GM19438 (cell line): ENCODE measurements around the gene PLSCR4.
"Not testable (repeated sequence)": the region's sequence is repeated elsewhere in the genome, so short reads cannot be mapped to it uniquely, and the experiment has no call there.

Source experiments
- ATAC-seq: cut with Tn5 transposase; IDR thresholded peaks from one replicate; pipeline ENCODE4 v1.9.1; 2021; ENCODE audit warnings: low read depth; ENCODE audit not compliant: unreplicated experiment

Gene PLSCR4

DNA sequence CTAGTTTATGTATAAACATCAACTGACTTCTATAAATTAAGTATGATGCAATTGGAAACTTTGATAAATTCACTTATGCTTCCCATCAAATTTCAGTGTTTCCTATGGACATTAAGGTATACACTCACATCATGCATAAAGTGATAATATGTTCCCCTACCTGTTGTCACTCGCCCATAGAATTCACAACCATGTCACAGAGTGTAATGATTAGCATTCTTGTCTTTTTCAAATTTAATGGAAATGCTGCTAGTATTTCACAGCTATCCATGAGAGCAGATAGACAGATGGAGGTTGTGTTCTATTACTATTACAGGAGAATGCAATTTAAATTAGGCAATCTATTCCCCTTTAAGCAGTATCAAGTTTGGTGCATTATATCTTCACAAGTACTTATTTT, 984 bp downstream of the PLSCR4 start:
- no peak for ATAC-seq

DNA sequence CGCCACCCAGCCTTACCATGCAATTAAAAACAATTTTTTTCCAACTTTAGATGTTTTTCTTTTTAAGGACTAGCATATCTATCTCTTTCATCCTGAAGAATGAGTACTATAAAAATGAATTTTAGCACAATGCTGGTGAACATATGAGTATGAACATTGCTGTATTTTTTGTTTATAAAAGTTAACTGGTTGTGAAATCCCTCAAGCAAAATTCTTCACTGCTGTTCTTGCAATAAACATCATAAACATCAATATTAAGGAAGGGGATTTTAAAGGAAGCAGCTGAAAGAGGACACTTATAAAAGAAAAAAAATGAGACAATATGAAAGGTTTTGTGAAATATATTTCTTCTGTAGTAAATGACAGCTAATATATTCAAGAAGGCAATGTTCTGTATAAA, 3.0 kb downstream of the PLSCR4 start:
- ATAC-seq, result no peak

DNA sequence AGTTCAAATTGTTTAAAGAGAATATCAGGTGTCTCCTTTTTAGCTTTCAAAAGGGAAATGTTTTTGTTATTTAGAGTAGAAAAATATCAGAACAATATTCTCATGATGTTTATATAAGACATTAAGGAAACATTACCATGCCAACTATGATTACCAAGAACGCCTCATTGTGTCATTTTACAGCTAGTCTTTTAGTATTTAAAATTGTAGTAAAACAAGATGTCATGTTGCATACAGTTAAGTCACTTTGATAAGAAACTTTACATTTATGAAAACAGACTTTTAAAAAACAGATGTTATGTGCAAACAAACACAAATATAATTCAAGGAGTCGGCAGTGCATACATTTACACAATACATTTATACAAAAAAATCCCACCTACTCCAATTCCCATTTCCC, 4.4 kb downstream of the PLSCR4 start:
- no peak for ATAC-seq

DNA sequence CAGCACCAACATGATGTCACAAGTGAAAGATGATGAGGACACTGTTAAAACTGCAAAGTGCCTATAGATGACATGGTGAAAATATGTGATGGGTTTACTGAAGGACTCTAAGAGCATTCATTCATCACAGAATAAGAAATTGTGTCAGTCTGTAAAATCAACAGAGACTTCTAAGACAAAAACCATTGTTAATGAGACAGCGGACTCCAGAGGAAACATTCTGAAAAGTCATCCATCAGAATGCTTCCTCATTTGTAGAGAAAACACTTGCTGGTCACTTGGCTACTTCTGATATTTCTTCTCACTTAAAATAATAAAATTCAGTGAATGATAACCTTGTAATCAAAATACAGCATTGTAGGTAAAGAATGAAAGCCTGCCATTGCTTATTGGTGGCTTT, 7.3 kb downstream of the PLSCR4 start:
- no peak for ATAC-seq

DNA sequence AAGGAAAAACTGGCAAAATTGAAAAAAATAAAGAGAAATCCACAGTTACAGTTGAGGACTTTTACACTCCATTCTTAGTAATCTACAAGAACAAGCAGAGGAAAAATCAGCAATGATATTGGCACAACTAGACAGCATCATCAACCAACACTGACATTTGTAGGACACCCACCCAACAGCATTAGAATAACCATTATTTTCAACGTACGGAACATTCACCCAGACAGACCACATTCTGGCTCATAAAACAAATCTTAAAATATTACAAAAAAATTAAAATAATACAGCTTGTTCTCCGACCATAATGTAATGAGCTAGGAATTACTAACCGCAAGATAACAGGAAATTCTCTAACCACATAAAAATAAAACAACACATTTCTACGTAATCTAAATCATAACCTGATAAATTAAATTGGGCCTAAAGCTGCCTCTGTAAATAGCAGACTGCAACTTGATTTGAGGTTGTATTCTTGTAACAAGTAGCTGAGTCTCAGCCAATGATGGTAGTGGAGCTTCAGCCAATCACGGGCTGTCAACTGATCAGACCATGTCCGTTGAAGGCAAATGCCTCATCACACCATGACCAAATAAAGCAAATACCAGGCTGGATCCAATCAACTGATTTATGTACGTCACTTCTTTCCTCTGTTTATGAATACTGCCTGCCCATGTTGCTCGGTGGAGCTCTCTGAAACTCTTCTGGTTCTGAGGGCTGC, 9.2 kb downstream of the PLSCR4 start:
- no peak for ATAC-seq

DNA sequence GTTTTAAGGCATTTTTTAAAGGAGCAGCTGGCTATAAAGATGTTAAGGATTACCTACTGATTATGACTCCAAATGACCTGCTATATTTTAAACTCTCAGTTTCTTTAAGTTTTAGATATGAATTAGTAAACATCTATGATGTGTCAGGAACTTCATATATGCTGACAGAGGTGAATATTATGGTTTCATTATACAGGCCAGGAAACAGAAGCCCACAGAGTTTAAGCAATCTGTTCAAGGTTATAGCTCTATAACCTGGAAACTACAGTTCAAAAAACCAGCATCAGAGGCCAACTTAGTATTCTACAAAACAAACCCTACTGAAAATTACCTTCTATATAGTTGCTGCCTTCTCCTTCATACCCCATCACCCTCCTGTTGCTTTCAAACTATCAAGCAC, 17.4 kb downstream of the PLSCR4 start:
- ATAC-seq, result no peak

DNA sequence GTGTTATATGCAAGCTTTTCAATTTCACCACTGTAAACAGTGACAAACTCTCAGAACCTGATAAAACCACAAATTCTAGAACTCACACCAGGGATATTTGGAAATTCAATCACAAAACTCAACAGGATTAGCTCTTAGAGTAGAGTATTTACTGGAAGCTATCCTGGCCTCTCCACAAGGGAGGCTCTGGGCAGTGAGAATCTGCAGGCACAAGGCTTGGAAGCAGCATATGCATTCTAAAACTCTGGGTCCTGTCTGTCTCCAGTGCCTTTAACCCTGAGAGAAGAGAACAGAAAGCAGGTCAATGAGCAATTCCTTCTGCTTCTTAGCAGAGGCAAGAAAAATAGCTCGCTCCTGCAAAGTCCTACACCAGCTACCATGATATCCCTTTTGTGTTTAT, 23.4 kb downstream of the PLSCR4 start:
- ATAC-seq, result no peak

DNA sequence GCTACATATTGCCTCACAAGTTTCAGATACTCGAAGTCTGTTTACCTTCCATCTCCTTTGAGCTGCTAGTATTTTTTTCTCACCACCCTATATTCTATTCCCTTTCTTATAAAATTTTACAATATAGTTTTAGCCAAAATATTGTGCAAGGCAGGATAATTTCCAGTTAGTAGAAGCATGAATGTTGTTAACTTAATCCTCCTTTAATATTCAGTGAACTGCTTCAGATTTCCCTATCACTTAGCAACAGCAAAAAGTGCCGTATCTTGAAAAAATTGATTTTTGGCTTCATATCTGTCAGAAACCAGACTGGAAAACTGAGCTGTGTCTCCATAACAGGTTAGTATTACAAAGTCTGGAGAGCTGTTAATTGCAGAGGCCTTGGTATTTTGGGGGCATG, 24.0 kb downstream of the PLSCR4 start:
- no peak for ATAC-seq

DNA sequence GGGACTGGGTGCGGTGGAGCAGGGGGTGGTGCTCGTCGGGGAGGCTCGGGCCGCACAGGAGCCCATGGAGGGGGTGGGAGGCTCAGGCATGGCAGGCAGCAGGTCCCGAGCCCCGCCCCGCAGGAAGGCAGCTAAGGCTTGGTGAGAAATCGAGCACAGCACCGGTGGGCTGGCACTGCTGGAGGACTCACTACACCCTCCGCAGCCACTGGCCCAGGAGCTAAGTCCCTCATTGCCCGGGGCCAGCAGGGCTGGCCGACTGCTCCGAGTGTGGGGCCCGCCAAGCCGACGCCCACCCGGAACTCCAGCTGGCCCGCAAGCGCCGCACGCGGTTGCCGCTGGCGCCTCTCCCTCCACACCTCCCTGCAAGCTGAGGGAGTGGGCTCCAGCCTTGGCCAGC, 25.4 kb downstream of the PLSCR4 start:
- ATAC-seq, result not testable (repeated sequence)

DNA sequence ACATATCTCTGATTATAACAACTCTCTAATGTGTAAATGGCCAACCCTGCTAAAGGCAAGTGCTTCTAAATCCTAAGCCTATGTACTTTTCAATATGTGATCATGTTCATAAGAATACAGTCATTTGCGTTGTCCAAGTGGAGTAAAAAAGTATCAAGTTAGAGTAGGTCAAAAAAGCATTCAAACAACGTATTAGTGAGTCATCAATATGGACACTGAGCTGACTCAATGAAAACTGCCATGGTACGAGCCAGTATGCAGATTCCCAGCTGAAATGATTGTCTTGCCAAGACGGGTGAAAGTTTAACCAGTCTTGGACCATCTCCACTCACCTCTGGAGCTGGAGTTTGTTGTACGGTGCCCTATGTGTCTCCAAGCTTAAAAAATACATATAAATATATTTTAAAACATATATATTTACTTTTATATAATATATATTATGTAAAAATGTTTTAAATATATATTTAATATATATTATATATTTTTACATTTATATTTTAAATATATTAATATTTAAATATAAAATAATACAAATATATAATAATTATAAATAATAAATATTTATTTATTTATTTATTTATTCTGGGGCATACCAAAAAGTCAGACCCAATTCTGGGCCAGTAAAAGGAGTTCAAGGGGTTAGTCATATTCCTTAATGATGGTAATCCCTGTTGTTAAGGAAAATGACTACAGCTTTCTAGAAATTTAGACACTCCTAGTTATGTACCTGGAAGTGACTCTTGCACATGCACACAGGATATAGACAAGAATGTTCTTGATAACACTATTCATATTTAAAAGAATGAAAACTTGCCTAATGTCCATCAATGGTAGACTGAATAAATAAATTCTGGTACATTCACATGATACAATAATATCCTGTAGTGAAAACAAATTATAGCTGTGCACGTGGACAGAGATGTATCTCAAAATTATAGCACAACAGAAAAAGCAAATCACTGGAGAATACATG, 27.2 kb downstream of the PLSCR4 start:
- no peak for ATAC-seq

DNA sequence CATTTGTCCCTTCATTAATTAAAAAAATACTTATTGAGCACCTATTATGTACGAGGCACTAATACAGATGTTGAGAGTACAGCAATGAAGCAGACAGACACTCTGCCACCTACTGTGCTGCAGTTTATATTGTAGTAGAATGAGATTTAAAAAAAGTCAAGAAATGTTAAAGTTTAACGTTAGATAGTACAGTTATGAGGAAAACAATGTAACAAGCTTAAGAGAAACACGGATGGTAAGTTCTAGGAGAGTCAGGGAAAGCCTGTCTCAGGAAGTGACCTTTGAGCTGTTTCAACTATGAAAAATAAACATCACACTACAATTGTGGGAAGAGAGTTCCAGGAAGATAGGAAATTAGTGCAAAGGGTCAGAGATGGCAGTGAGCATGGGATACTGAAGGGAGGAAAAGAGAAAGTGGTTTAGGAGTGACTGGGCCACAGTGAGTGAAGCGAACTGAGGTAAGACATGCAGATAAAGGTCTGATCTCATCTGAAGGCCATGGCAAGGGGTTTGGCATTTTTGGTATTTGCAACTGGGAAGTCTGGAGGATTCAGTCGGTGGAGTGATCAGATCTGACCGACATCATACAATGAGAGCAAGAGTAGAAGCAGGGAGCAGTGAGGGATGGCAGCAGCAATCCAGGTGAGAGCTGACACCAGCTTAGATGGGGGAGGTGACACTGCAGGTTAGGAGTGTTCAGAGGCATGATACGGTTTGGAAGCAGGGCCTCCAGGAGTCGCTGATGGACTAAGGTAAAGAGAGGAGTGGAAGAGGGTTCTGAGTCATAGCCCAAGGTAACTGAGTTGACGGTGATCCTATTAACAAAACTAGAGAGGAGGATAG, 28.5 kb downstream of the PLSCR4 start:
- no peak for ATAC-seq

DNA sequence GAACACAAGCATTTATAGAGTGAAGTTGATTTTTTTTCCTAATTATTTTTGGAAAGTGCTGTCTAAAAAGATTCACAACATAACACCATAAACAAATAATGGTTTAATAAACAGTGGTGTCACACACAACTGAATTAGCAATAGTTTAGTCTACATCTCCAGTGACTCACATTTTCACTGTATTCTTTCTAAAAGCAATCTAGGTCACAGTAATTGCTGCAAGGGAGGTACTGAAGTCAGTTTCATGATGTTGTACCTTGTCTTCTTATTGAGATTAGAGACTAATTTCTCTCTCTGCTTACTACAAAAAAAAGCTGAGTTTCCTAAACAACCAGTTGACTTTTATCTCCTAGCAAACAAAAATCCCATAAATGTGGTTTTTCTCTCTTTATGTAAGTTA, 29.6 kb downstream of the PLSCR4 start:
- no peak for ATAC-seq

DNA sequence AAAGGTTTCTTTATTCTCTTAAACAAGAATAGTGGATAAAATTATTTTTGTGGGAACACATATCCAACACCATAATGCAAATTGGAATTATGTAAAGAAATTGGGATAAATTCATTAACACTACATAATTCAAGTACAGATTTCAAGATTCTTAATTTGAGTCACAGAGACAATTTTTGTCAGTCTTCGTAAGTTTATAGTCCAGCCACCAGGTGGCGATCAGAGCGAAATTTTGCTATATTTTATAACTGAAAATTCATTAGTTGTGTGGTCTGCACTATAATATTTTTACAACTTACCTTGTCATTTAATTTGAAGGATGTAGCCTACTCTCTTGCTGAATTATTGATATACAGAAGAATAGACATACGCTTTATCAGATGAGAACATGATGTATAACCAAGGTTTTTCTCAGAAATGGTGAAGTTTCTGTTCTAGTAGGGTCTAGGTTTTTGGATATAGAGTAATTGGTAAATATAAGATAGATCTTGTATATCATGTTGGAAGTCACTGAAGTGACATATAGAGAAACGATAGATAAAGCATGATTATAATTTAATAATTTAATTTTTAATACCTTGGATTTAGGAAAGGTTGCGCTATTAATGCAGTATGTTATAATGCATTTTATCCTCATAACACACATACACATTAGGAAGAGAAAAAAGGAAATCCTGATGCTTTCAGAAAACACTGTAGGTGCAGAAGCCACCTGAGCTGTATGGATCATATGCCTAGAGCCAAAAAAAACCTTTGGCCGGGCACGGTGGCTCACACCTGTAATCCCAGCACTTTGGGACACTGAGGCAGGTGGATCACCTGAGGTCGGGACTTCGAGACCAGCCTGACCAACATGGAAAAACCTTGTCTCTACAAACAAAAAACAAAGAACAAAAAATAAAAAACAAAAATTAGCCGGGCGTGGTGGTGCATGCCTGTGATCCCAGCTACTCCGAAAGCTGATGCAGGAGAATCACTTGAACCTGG, 31.7 kb downstream of the PLSCR4 start:
- no peak for ATAC-seq

DNA sequence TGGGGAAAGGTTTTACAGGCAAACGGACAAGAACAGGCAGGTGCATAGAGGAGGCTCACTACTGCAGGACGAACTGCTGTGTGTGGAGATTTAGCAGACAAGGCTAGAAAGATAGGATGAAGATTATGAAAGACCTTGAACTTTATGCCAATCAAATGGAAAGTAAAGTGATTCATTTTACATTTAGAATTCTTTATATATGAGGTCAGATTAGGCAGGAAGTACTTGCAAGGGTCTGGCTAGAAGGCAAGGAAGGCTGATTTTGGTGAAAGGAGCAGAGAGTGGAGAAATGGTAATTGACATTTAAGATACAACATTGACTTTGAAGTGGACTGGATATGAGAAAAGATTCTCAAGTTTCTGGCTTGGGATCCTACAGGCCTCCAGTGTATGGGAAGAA, 33.6 kb downstream of the PLSCR4 start:
- ATAC-seq, result no peak

DNA sequence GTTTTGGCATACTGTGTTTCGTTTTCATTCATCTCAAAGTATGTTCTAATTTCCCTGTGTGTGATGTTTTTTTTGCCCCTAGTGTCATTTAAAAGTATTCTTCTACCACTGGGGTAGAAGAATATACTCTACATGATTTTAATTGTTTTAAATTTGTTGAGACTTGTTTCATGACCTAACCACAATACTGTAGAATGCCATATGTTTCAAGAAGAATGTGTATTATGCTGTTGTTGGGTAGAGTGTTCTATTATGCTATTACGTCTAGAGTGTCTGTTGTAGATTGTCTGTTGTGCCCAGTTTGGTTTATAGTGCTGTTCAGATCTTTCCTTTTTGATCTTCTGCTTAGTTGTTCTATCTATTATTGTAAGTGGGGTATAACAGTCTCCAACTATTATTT, 36.4 kb downstream of the PLSCR4 start:
- ATAC-seq, result no peak

DNA sequence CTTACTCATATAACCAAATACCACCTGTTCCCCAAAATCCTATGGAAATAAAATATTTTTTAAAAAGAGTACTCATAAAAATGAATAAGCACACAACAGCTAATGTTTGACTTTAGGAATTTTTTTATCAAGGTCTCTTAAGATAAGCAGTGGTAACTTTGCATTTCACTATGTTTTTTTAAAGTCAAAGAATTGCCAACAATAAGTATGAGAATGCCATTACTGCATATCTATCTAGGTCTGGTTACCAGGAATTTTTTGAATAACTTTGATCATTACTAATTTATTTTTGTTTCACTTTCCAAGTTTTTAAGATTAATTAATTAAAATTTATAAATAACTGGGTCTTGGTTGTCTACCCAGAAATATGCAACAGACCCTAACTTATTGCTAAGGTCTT, 41.5 kb downstream of the PLSCR4 start:
- ATAC-seq, result no peak

DNA sequence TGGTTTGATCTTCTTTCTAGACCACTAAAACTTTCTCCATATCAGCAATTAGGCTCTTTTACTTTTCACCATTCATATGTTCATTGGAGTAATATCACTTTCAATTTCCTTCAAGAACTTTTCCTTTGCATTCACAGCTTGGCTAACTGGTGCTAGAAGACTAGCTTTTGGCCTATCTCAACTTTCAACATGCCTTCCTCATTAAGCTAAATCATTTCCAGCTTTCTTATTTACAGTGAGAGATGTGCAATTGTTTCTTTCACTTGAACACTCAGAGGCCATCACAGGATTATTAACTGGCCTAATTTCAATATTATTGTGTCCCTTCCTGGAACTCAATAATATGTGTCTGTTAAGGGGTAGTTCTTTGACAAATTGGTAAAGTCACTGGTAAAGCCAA, 47.1 kb downstream of the PLSCR4 start:
- ATAC-seq, result no peak

DNA sequence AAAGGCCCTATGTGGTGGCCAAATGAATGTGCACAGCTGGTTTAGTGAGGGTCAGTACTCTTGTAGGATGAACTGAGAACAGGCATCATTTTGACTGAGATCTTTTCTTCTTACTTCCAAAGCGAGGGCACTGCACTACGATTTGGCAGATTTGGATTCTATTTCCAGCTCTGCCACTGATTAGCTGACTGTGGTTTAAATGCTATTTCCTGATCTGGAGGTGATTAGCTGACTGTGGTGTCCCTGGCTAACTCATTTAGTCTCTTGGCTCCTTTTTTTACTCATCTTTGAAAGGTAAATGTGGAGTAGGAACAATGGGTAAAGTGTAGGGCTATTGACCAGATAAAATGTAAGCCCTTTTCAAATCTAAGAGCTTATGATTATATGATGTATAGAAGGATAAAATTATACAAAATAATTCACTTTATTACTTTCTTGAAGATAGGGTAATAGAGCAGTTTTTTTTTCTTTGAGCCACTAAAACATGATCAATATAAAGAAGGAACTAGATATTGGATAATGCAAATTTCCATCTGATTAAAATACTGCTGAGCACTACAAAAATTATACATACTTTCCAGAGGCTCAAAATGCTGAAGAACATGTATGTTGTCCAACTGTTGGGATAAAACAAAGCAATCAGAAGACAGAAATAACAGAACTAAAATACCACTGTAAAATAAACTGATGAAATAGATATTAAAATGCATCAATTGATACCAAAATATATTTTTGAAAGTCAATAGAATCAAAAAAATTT, 50.3 kb downstream of the PLSCR4 start:
- no peak for ATAC-seq

DNA sequence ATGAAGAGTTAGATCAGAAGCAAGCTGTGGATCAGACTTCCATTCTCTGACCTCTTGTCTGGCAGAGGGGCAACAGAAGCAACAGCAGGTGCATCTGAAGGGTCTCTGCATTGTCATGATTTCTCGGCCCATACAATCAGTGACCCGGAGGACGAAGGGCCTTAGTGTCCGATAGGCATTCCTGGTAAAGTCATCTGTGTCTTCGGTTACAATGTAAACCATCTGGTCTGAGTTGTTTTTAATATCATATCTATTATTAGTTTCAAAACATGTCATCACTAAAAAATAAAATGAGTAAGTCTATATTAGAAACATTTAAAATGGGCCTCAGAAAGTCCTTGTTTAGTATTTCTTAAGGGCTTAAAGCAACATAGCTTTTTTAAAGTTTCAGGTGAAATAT, 51.1 kb downstream of the PLSCR4 start:
- no peak for ATAC-seq
